HEK293T (cell line): ENCODE measurements around the gene EXOC3L1.

Experiments used
- CTCF ChIA-PET: fragments of 350-600 bp; formaldehyde crosslinking; extraction: SDS; loops from one replicate; lab custom pipeline; 2021; ENCODE audit warnings: antibody characterized with exemption, inconsistent platforms; lab: Yijun Ruan, JAX
- POLR2A ChIA-PET: fragments of 350-600 bp; formaldehyde crosslinking; extraction: SDS; loops from one replicate; lab custom pipeline; 2020; ENCODE audit warnings: antibody characterized with exemption, inconsistent platforms; lab: Yijun Ruan, JAX
- DNase-seq: peaks from one replicate; pipeline ENCODE4 v3.0.0; 2012; ENCODE audit warnings: mixed read lengths; ENCODE audit errors: extremely low spot score
- ARNT ChIP-seq: fragments of 450-650 bp; IDR thresholded peaks from 2 replicates; pipeline ENCODE4 v1.6.1; 2017; ENCODE audit warnings: mild to moderate bottlenecking
- BHLHE40 ChIP-seq: fragments of 450-650 bp; IDR thresholded peaks from 2 replicates; pipeline ENCODE4 v1.6.1; 2016; ENCODE audit warnings: mild to moderate bottlenecking, moderate library complexity, borderline replicate concordance
- CTBP1 ChIP-seq: fragments of 450-650 bp; IDR thresholded peaks from 2 replicates; pipeline ENCODE4 v1.6.1; 2016; ENCODE audit warnings: borderline replicate concordance
- ELF4 ChIP-seq: fragments of 450-650 bp; IDR thresholded peaks from 2 replicates; pipeline ENCODE4 v1.6.1; 2017; ENCODE audit warnings: antibody characterized with exemption
- FOXA1 ChIP-seq: fragments of 450-650 bp; IDR thresholded peaks from 2 replicates; pipeline ENCODE4 v1.6.1; 2016; ENCODE audit warnings: mild to moderate bottlenecking
- FOXK2 ChIP-seq: fragments of 450-650 bp; IDR thresholded peaks from 2 replicates; pipeline ENCODE4 v1.6.1; 2016; ENCODE audit warnings: mild to moderate bottlenecking
- FOXM1 ChIP-seq: fragments of 450-650 bp; IDR thresholded peaks from 2 replicates; pipeline ENCODE4 v1.6.1; 2017; ENCODE audit warnings: mild to moderate bottlenecking, borderline replicate concordance
- HDGF ChIP-seq: fragments of 450-650 bp; IDR thresholded peaks from 2 replicates; pipeline ENCODE4 v1.6.1; 2017; ENCODE audit warnings: antibody characterized with exemption, borderline replicate concordance
- L3MBTL2 ChIP-seq: fragments of 450-650 bp; conservative IDR thresholded peaks from 2 replicates; pipeline ENCODE4 v1.6.1; 2016; ENCODE audit warnings: mild to moderate bottlenecking
- LEF1 ChIP-seq: fragments of 450-650 bp; IDR thresholded peaks from 2 replicates; pipeline ENCODE4 v1.6.1; 2017; ENCODE audit warnings: mild to moderate bottlenecking, borderline replicate concordance
- NFRKB ChIP-seq: fragments of 450-650 bp; IDR thresholded peaks from 2 replicates; pipeline ENCODE4 v1.6.1; 2016; ENCODE audit warnings: mild to moderate bottlenecking, moderate library complexity
- SP1 ChIP-seq: fragments of 450-650 bp; IDR thresholded peaks from 2 replicates; pipeline ENCODE4 v1.6.1; 2017
- SUZ12 ChIP-seq: fragments of 450-650 bp; IDR thresholded peaks from 2 replicates; pipeline ENCODE4 v1.6.1; 2016; ENCODE audit warnings: mild to moderate bottlenecking
- TARDBP ChIP-seq: fragments of 450-650 bp; IDR thresholded peaks from 2 replicates; pipeline ENCODE4 v1.6.1; 2016
- ZNF384 ChIP-seq: fragments of 450-650 bp; IDR thresholded peaks from 2 replicates; pipeline ENCODE4 v1.6.1; 2016
- TF ChIP-seq, protein P1 (sequence below): fragments of 450-650 bp; IDR thresholded peaks from 2 replicates; pipeline ENCODE4 v1.6.1; 2016

Gene EXOC3L1

DNA sequence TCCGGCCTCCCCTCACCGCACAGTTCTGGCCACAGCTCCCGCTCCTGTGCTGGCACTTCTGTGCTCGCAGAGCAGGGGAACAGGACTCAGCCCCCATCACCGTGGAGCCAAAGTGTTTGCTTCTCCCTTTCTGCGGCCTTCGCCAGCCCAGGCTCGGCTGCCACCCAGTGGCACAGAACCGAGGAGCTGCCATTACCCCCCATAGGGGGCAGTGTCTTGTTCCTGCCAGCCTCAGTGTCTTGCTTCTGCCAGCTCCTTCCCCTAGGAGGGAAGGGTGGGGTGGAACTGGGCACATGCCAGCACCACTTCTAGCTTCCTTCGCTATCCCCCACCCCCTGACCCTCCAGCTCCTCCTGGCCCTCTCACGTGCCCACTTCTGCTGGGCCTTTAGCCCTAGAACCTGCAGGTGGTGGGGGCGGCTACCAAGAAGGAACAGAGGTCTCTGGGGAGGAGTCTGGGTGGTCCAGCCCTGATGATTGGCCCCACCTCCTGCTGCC is 8.3 kb upstream of the EXOC3L1 start:
- ChIA-PET CTCF (interaction anchor here (0.6 kb wide), 1 partner anchor 25 kb away, joined by 5 read pairs; no protein-coding TSS in a partner anchor), POLR2A (interaction anchor here (1.0 to 1.7 kb wide), 4 partner anchors 23 to 49 kb away, joined by 3 to 5 read pairs (median 4); partner anchors contain the start of genes FHOD1 and TMEM208)
- no peak for DNase-seq
- TF ChIP-seq FOXK2 (no peak), LEF1 (no peak), NFRKB (no peak), BHLHE40 (no peak), SP1 (no peak), HDGF (no peak), FOXA1 (no peak), ZNF384 (no peak), L3MBTL2 (no peak), ARNT (no peak), ELF4 (no peak), FOXM1 (no peak), TARDBP (no peak)

DNA sequence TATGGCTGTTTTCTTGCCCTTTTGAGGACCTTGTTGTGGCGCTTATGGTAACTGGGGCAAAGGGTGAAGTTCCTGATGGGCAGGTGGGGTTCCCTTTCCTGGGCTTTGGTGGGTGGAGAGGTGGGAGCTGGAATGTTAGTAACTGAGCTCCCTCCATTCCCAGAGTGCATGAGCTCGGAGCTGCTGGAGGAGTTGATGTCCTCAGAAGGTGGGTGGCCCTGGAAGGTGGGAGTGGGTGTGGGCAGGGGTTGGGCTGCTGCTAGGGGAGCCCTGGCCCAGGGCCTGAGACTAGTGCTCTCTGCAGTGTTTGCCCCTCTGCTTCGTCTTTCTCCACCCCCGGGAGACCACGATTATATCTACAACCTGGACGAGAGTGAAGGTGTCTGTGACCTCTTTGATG is 7.8 kb upstream of the EXOC3L1 start:
- ChIA-PET CTCF (interaction anchor here (0.5 to 0.6 kb wide), 2 partner anchors 13 to 26 kb away, joined by 5 read pairs; no protein-coding TSS in a partner anchor), POLR2A (interaction anchor here (1.0 to 1.7 kb wide), 4 partner anchors 23 to 50 kb away, joined by 3 to 5 read pairs (median 4); partner anchors contain the start of genes FHOD1 and TMEM208)
- TF ChIP-seq HDGF (no peak), BHLHE40 (no peak), ZNF384 (no peak), NFRKB (no peak), FOXM1 (no peak), TARDBP (no peak), SP1 (no peak), ARNT (no peak), L3MBTL2 (no peak), FOXK2 (no peak), FOXA1 (no peak), LEF1 (no peak), ELF4 (no peak), SUZ12 (no peak)
- TF ChIP-seq, protein P1, sequence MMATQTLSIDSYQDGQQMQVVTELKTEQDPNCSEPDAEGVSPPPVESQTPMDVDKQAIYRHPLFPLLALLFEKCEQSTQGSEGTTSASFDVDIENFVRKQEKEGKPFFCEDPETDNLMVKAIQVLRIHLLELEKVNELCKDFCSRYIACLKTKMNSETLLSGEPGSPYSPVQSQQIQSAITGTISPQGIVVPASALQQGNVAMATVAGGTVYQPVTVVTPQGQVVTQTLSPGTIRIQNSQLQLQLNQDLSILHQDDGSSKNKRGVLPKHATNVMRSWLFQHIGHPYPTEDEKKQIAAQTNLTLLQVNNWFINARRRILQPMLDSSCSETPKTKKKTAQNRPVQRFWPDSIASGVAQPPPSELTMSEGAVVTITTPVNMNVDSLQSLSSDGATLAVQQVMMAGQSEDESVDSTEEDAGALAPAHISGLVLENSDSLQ: no peak
- no peak for DNase-seq

DNA sequence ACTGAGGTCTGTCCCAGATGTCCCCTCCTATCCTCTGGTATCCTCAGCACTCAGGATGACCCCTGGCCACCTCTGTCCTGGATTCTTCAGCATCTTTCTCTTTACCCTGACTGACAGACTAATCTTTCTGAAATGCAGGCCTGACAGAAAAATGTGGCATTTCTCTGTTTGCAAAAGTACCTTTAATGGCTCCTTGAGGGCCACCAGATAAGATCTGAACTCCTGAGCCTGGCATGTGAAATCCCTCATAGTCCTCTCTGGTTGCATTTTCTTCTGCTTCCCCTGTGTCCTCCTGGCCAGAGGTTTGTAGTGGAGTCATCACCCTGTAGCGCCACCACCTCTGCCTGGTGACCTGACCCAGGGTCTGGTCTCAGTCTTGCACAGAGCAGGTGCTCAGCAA is 6.9 kb upstream of the EXOC3L1 start:
- TF ChIP-seq FOXK2 (no peak), ZNF384 (no peak), FOXM1 (no peak), L3MBTL2 (no peak), CTBP1 (no peak), NFRKB (no peak), BHLHE40 (no peak), ELF4 (no peak), HDGF (no peak), ARNT (no peak), FOXA1 (no peak), TARDBP (no peak), LEF1 (no peak), SP1 (no peak), SUZ12 (no peak)
- TF ChIP-seq, protein P1: no peak
- POLR2A ChIA-PET: interaction anchor here (1.7 kb wide), 1 partner anchor 49 kb away, joined by 5 read pairs; no protein-coding TSS in a partner anchor
- CTCF ChIA-PET: no interaction called here
- no peak for DNase-seq

DNA sequence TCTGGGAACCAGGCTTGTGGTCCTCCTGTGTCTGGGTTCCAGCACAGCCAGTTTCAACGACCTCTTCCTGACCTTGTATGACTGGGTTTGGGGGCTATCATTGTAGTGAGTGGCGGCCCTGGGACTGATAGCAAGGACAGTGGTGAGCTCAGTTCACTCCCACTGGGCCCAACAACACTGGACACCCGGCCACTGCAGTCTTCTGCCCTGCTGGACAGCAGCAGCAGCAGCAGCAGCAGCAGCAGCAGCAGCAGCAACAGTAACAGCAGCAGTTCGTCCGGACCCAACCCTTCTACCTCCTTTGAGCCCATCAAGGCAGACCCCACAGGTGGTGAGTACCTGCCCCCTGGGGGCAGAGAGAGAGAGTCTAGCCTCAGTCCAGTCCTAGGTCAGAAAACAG is 5.7 kb upstream of the EXOC3L1 start:
- TF ChIP-seq HDGF: no peak
- no peak for TF ChIP-seq TARDBP
- no peak for TF ChIP-seq ZNF384
- TF ChIP-seq SP1: no peak
- no peak for TF ChIP-seq CTBP1
- TF ChIP-seq NFRKB: no peak
- no peak for TF ChIP-seq SUZ12
- no peak for DNase-seq
- CTCF ChIA-PET: no interaction called here
- POLR2A ChIA-PET: no interaction called here

DNA sequence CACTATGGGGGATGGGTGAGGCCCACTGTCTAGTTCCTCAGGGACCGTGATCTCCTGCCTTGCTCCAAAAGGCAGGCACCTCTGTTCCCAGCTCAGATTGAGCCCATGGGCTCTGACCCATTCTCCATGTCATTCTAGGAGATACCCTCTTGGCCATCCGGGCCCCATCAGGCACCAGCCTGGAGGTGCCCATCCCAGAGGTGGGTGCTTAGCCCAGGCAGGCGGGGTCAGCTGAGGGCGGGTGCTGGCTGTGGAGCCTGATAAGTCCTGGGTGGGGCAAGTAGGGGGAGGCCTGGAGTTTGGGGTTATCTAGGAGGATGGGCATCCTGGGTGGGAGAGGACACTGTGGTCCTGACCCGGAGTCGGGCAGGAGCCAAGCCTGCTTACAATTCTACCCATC is 4.3 kb upstream of the EXOC3L1 start:
- TF ChIP-seq CTBP1 (no peak), LEF1 (no peak), NFRKB (no peak), ELF4 (no peak), ZNF384 (no peak), ARNT (no peak), SUZ12 (no peak), TARDBP (no peak), FOXM1 (no peak), L3MBTL2 (no peak), BHLHE40 (no peak), HDGF (no peak), SP1 (no peak), FOXA1 (no peak)
- TF ChIP-seq, protein P1: no peak
- CTCF ChIA-PET: no interaction called here
- POLR2A ChIA-PET: no interaction called here
- no peak for DNase-seq

DNA sequence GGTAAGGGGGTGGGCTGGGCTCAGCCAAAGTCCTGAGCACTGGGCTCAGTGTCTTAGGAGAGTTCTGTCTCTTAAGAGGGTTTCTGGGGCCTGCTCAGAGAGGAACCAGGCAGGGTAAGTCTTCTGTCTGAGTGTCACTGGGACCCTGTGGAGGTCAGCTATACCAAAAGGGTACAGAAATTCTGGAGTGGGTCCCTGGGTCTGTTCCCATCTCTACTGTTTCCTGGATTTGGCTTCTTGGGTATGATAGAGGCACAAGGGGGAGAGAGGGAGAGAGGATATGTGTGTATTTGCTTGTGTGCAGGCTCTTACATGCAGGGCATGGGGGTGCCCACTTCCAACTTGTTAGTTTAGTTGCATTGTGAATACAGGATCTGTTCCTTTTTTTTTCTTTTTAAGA is 3.6 kb upstream of the EXOC3L1 start:
- TF ChIP-seq FOXM1: no peak
- TF ChIP-seq SUZ12: no peak
- TF ChIP-seq NFRKB: no peak
- no peak for TF ChIP-seq LEF1
- TF ChIP-seq TARDBP: no peak
- TF ChIP-seq FOXK2: no peak
- TF ChIP-seq, protein P1: no peak
- no peak for TF ChIP-seq L3MBTL2
- TF ChIP-seq ZNF384: no peak
- no peak for TF ChIP-seq CTBP1
- TF ChIP-seq ELF4: no peak
- TF ChIP-seq HDGF: no peak
- no peak for TF ChIP-seq FOXA1
- no peak for TF ChIP-seq SP1
- no peak for TF ChIP-seq ARNT
- no peak for TF ChIP-seq BHLHE40
- ChIA-PET POLR2A (interaction anchor here (0.6 to 1.9 kb wide), 5 partner anchors 33 to 54 kb away, joined by 3 to 7 read pairs (median 3); partner anchors contain the start of genes FHOD1 and TMEM208), CTCF (no interaction called here)
- DNase-seq: no peak
